ENCODE results near the gene MICB. TPM values are rescaled to one million over a fixed set of nuclear protein-coding genes. Genes with fewer than 3 reads are reported as not detected.
A peak's percentile ranks its signal among the peaks of the same experiment; 100 is the strongest.

Gene MICB
- total and polyA plus RNA-seq, 9 of the 15 experiments (the other 6 are each of a cell fraction or from before 2014, with no cell fraction given), result 13.3 to 34.5 (median 19.8) TPM

GRCh38 chr6:31541059-31541657 is 43.2 kb downstream of the MICB start:
- Histone ChIP-seq H3K9ac (ENCODE audit: insufficient read depth in 1 of 2, low read depth in 2 of 2, low read length in 2 of 2) (peak overlapping the region; percentile 92 to 97), H3K9me1 (ENCODE audit: control insufficient read depth, insufficient read depth, low read length) (peaks cover 15% of the 10 kb centered on the region), H4K20me1 (replicated peaks; ENCODE audit: control insufficient read depth, insufficient read depth, low read length) (peaks cover 33% of the 10 kb centered on the region), H2AFZ (ENCODE audit: low read depth, low read length) (peak overlapping the region; percentile 99), H3K27me3 (ENCODE audit: control insufficient read depth in 2 of 2, insufficient read depth in 2 of 2, low read length in 2 of 2) (no peaks in the 10 kb centered on the region), H3K79me2 (ENCODE audit: control insufficient read depth, insufficient read depth, low read length) (peaks cover 73% of the 10 kb centered on the region), H3K4me1 (replicated peaks in 1 of 2; ENCODE audit: control insufficient read depth in 2 of 2, insufficient read depth in 2 of 2, low read length in 2 of 2) (peaks cover 6 to 24% of the 10 kb centered on the region in 2 experiments; a peak in 4 of 5 replicates), H3K36me3 (ENCODE audit: control insufficient read depth, insufficient read depth, low read length) (peaks cover 53% of the 10 kb centered on the region), H3K4me3 (peak overlapping the region; percentile 76), H3K9me3 (replicated peaks; ENCODE audit: control insufficient read depth, insufficient read depth, low read depth, low read length) (no peaks in the 10 kb centered on the region), H3K4me2 (ENCODE audit: insufficient read depth, low read length) (peak overlapping the region; percentile 98), H3K27ac (ENCODE audit: extremely low read depth, low read depth, low read length) (peak overlapping the region; percentile 98)
- DNase-seq (ENCODE audit: extremely low read depth in 1 of 4, low spot score in 3 of 4) (peak; percentile 59 to 88 (median 70)), ATAC-seq (peak; percentile 70), FAIRE-seq (no peak)
- in situ Hi-C loops (cut with MboI) (loop anchor here (25.0 kb wide), 1 partner anchor 1421 kb away; the partner anchor contains the start of genes BRD2 and HLA-DMA), intact Hi-C loops (cut with micrococcal nuclease) (loop anchor here (1.0 to 10.0 kb wide), 3 partner anchors 49 to 234 kb away; partner anchors contain the start of gene VWA7)
- CTCF ChIA-PET (ENCODE audit: low intra/inter-chr PET ratio), result interaction anchor here (0.8 kb wide), 1 partner anchor 50 kb away, joined by 3 read pairs; no protein-coding TSS in a partner anchor
- POLR2A ChIA-PET, result interaction anchor here (0.6 to 4.8 kb wide), 44 partner anchors 10 to 639 kb away, joined by 3 to 107 read pairs (median 4); partner anchors contain the start of genes BAG6, C6orf47, HSPA1A and HSPA1L
- WGBS (ENCODE audit: insufficient coverage, low coverage, missing lambda C conversion rate), result 0% methylated on average over 21 of the region's 21 CpGs
- TSS peak; percentile 65 for BruUV-seq (replicated peaks)
- TF ChIP-seq ZNF644 (tag; IDR thresholded peaks at IDR 0.05; ENCODE audit: low read depth) (0 out of 2 replicates have a peak, but pooled peaks have one; percentile 50), ZC3H4 (CRISPR knock-in tag; IDR thresholded peaks at IDR 0.05; ENCODE audit: borderline replicate concordance) (no peak), ETV1 (tag; conservative IDR thresholded peaks at IDR 0.05; ENCODE audit: low read depth) (peak; percentile 92), CHD4 (IDR thresholded peaks at IDR 0.05; ENCODE audit: insufficient read depth, insufficient replicate concordance, low read depth, low read length, poor library complexity, severe bottlenecking) (no peak), TRIM25 (IDR thresholded peaks at IDR 0.05; ENCODE audit: borderline replicate concordance) (no peak), ARID2 (IDR thresholded peaks at IDR 0.05) (no peak)
- TF ChIP-seq, protein P1, sequence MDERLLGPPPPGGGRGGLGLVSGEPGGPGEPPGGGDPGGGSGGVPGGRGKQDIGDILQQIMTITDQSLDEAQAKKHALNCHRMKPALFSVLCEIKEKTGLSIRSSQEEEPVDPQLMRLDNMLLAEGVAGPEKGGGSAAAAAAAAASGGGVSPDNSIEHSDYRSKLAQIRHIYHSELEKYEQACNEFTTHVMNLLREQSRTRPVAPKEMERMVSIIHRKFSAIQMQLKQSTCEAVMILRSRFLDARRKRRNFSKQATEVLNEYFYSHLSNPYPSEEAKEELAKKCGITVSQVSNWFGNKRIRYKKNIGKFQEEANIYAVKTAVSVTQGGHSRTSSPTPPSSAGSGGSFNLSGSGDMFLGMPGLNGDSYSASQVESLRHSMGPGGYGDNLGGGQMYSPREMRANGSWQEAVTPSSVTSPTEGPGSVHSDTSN (CRISPR knock-in tag; IDR thresholded peaks at IDR 0.05; ENCODE audit: low read depth), result no peak
- TF ChIP-seq, protein P1 (tag; conservative IDR thresholded peaks at IDR 0.05; ENCODE audit: low read depth), result peak; percentile 50; the same call in 1 of the 2 replicates

Data from K562 (cell line).